ENCODE measurements around the gene SCAF11.

Gene SCAF11

GRCh38 chr12:45991284-45992249 lies 1.2 kb upstream of the SCAF11 start:
- H3K36me3 ChIP-seq (ENCODE audit: insufficient read depth, low read length), result peaks cover 7% of the 10 kb centered on the region
- peaks cover 18% of the 10 kb centered on the region for H3K4me1 ChIP-seq (ENCODE audit: insufficient read depth, low read length)
- peak overlapping the region; percentile 54 for H3K4me3 ChIP-seq (ENCODE audit: low read length)

GRCh38 chr12:45989721-45990467 lies 480 bp downstream of the SCAF11 start:
- H3K27me3 ChIP-seq (ENCODE audit: insufficient read depth, low read length), result no peaks in the 10 kb centered on the region

More at GRCh38 chr12:45991284-45992249, 1.2 kb upstream of the SCAF11 start:
- H3K9me3 ChIP-seq (ENCODE audit: low read length), result no peaks in the 10 kb centered on the region
- H2AFZ ChIP-seq (ENCODE audit: low read depth, low read length), result peak overlapping the region; percentile 49
- H3K27me3 ChIP-seq (ENCODE audit: insufficient read depth, low read length), result no peaks in the 10 kb centered on the region

GRCh38 chr12:45989287-45989686 lies 1.1 kb downstream of the SCAF11 start:
- peaks cover 1% of the 10 kb centered on the region for H3K9me3 ChIP-seq (ENCODE audit: low read length)
- H3K36me3 ChIP-seq (ENCODE audit: insufficient read depth, low read length), result peaks cover 12% of the 10 kb centered on the region
- H3K27me3 ChIP-seq (ENCODE audit: insufficient read depth, low read length), result no peaks in the 10 kb centered on the region
- H3K4me1 ChIP-seq (ENCODE audit: insufficient read depth, low read length), result peaks cover 18% of the 10 kb centered on the region
- H2AFZ ChIP-seq (ENCODE audit: low read depth, low read length), result peak overlapping the region; percentile 33
- H3K4me3 ChIP-seq (ENCODE audit: low read length), result peak overlapping the region; percentile 81

More at GRCh38 chr12:45989721-45990467, 480 bp downstream of the SCAF11 start:
- Histone ChIP-seq H3K9me3 (ENCODE audit: low read length) (peaks cover 1% of the 10 kb centered on the region), H3K4me1 (ENCODE audit: insufficient read depth, low read length) (peaks cover 18% of the 10 kb centered on the region), H3K4me3 (ENCODE audit: low read length) (peak overlapping the region; percentile 81), H2AFZ (ENCODE audit: low read depth, low read length) (peak overlapping the region; percentile 33), H3K36me3 (ENCODE audit: insufficient read depth, low read length) (peaks cover 12% of the 10 kb centered on the region)

GRCh38 chr12:45988264-45988663 lies 2.1 kb downstream of the SCAF11 start:
- Histone ChIP-seq H3K27me3 (ENCODE audit: insufficient read depth, low read length) (no peaks in the 10 kb centered on the region), H3K9me3 (ENCODE audit: low read length) (peaks cover 1% of the 10 kb centered on the region), H3K36me3 (ENCODE audit: insufficient read depth, low read length) (peaks cover 13% of the 10 kb centered on the region), H3K4me3 (ENCODE audit: low read length) (peak overlapping the region; percentile 81), H3K4me1 (ENCODE audit: insufficient read depth, low read length) (peaks cover 18% of the 10 kb centered on the region), H2AFZ (ENCODE audit: low read depth, low read length) (no peak overlapping the region)

- Histone ChIP-seq H3K36me3 (ENCODE audit: insufficient read depth, low read length) (peaks cover 16% of the 10 kb centered on the region), H3K27me3 (ENCODE audit: insufficient read depth, low read length) (no peaks in the 10 kb centered on the region), H2AFZ (ENCODE audit: low read depth, low read length) (no peak overlapping the region), H3K9me3 (ENCODE audit: low read length) (peaks cover 1% of the 10 kb centered on the region), H3K4me3 (ENCODE audit: low read length) (no peak overlapping the region), H3K4me1 (ENCODE audit: insufficient read depth, low read length) (peaks cover 18% of the 10 kb centered on the region)
These were observed 3.0 kb downstream of the SCAF11 start for GRCh38 chr12:45987340-45987727.

- peaks cover 16% of the 10 kb centered on the region for H3K36me3 ChIP-seq (ENCODE audit: insufficient read depth, low read length)
- peaks cover 1% of the 10 kb centered on the region for H3K9me3 ChIP-seq (ENCODE audit: low read length)
- H2AFZ ChIP-seq (ENCODE audit: low read depth, low read length), result no peak overlapping the region
- no peaks in the 10 kb centered on the region for H3K27me3 ChIP-seq (ENCODE audit: insufficient read depth, low read length)
- H3K4me3 ChIP-seq (ENCODE audit: low read length), result no peak overlapping the region
- H3K4me1 ChIP-seq (ENCODE audit: insufficient read depth, low read length), result peaks cover 18% of the 10 kb centered on the region
These were observed 3.6 kb downstream of the SCAF11 start for GRCh38 chr12:45986641-45987339.

- Histone ChIP-seq H3K27me3 (ENCODE audit: insufficient read depth, low read length) (no peaks in the 10 kb centered on the region), H3K4me1 (ENCODE audit: insufficient read depth, low read length) (no peaks in the 10 kb centered on the region), H3K4me3 (ENCODE audit: low read length) (no peak overlapping the region), H2AFZ (ENCODE audit: low read depth, low read length) (no peak overlapping the region), H3K9me3 (ENCODE audit: low read length) (peaks cover 1% of the 10 kb centered on the region), H3K36me3 (ENCODE audit: insufficient read depth, low read length) (peaks cover 9% of the 10 kb centered on the region)
These were observed 9.1 kb downstream of the SCAF11 start for GRCh38 chr12:45981075-45981837.

GRCh38 chr12:45980540-45980939 lies 9.8 kb downstream of the SCAF11 start:
- Histone ChIP-seq H3K9me3 (ENCODE audit: low read length) (peaks cover 2% of the 10 kb centered on the region), H3K4me1 (ENCODE audit: insufficient read depth, low read length) (no peaks in the 10 kb centered on the region), H3K36me3 (ENCODE audit: insufficient read depth, low read length) (peaks cover 10% of the 10 kb centered on the region), H3K4me3 (ENCODE audit: low read length) (no peak overlapping the region), H3K27me3 (ENCODE audit: insufficient read depth, low read length) (no peaks in the 10 kb centered on the region), H2AFZ (ENCODE audit: low read depth, low read length) (no peak overlapping the region)

GRCh38 chr12:45978108-45978507 lies 12.3 kb downstream of the SCAF11 start:
- H3K36me3 ChIP-seq (ENCODE audit: insufficient read depth, low read length), result peaks cover 16% of the 10 kb centered on the region
- H2AFZ ChIP-seq (ENCODE audit: low read depth, low read length), result no peak overlapping the region
- no peak overlapping the region for H3K4me3 ChIP-seq (ENCODE audit: low read length)
- H3K9me3 ChIP-seq (ENCODE audit: low read length), result peaks cover 4% of the 10 kb centered on the region
- no peaks in the 10 kb centered on the region for H3K4me1 ChIP-seq (ENCODE audit: insufficient read depth, low read length)
- H3K27me3 ChIP-seq (ENCODE audit: insufficient read depth, low read length), result no peaks in the 10 kb centered on the region

GRCh38 chr12:45977620-45978019 lies 12.8 kb downstream of the SCAF11 start:
- Histone ChIP-seq H3K4me3 (ENCODE audit: low read length) (no peak overlapping the region), H3K27me3 (ENCODE audit: insufficient read depth, low read length) (no peaks in the 10 kb centered on the region), H3K4me1 (ENCODE audit: insufficient read depth, low read length) (no peaks in the 10 kb centered on the region), H2AFZ (ENCODE audit: low read depth, low read length) (no peak overlapping the region), H3K9me3 (ENCODE audit: low read length) (peaks cover 4% of the 10 kb centered on the region), H3K36me3 (ENCODE audit: insufficient read depth, low read length) (peaks cover 15% of the 10 kb centered on the region)

GRCh38 chr12:45975506-45975905 lies 14.9 kb downstream of the SCAF11 start:
- Histone ChIP-seq H3K4me3 (ENCODE audit: low read length) (no peak overlapping the region), H3K4me1 (ENCODE audit: insufficient read depth, low read length) (no peaks in the 10 kb centered on the region)

GRCh38 chr12:45974883-45975282 lies 15.5 kb downstream of the SCAF11 start:
- H3K27me3 ChIP-seq (ENCODE audit: insufficient read depth, low read length), result no peaks in the 10 kb centered on the region
- no peak overlapping the region for H3K4me3 ChIP-seq (ENCODE audit: low read length)
- no peak overlapping the region for H2AFZ ChIP-seq (ENCODE audit: low read depth, low read length)
- H3K4me1 ChIP-seq (ENCODE audit: insufficient read depth, low read length), result no peaks in the 10 kb centered on the region
- H3K9me3 ChIP-seq (ENCODE audit: low read length), result peaks cover 4% of the 10 kb centered on the region
- peaks cover 26% of the 10 kb centered on the region for H3K36me3 ChIP-seq (ENCODE audit: insufficient read depth, low read length)

More at GRCh38 chr12:45975506-45975905, 14.9 kb downstream of the SCAF11 start:
- Histone ChIP-seq H3K36me3 (ENCODE audit: insufficient read depth, low read length) (peaks cover 26% of the 10 kb centered on the region), H3K27me3 (ENCODE audit: insufficient read depth, low read length) (no peaks in the 10 kb centered on the region), H2AFZ (ENCODE audit: low read depth, low read length) (no peak overlapping the region), H3K9me3 (ENCODE audit: low read length) (peaks cover 4% of the 10 kb centered on the region)
